ENCODE data around the gene LRRC8E.

Gene LRRC8E

DNA sequence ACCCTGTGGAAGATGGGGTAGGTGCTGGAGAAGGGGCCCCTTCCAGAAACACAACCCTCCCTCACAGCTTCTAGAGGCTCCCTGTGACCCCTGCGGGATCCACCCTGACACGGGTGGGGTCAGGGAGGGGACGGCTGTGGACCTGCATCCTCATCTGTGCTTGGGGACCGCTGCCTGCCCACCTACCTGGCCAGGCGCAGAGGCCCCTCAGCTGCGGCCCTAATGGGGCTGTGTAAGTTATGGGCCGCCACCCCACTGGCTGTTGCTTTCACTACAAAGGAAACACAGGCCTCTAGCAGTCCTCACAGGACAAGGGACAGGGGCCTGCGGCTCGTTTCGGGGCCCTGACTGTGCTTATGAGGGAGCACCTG, 44.6 kb downstream of the LRRC8E start:
- Mint-ChIP-seq H3K36me3 (ENCODE audit: low read depth) (peaks cover 18% of the 10 kb centered on the region), H3K27me3 (ENCODE audit: low read depth) (no peaks in the 10 kb centered on the region), H3K9me3 (no peaks in the 10 kb centered on the region), H3K4me1 (ENCODE audit: low read depth) (peaks cover 2% of the 10 kb centered on the region), H3K27ac (no peak overlapping the region), H3K4me3 (no peak overlapping the region)
- no peak for DNase-seq (ENCODE audit: low spot score)

GRCh38 chr19:7933411-7933810, 45.1 kb downstream of the LRRC8E start:
- H3K27ac Mint-ChIP-seq = no peak overlapping the region
- no peaks in the 10 kb centered on the region for H3K27me3 Mint-ChIP-seq (ENCODE audit: low read depth)
- H3K4me1 Mint-ChIP-seq (ENCODE audit: low read depth) = peaks cover under 1% of the 10 kb centered on the region
- peaks cover 16% of the 10 kb centered on the region for H3K36me3 Mint-ChIP-seq (ENCODE audit: low read depth)
- no peak for DNase-seq (ENCODE audit: low spot score)
- no peaks in the 10 kb centered on the region for H3K9me3 Mint-ChIP-seq
- H3K4me3 Mint-ChIP-seq = no peak overlapping the region

GRCh38 chr19:7933828-7934725, 45.8 kb downstream of the LRRC8E start:
- DNase-seq (ENCODE audit: low spot score) = no peak
- Mint-ChIP-seq H3K4me1 (ENCODE audit: low read depth) (no peaks in the 10 kb centered on the region), H3K9me3 (no peaks in the 10 kb centered on the region), H3K36me3 (ENCODE audit: low read depth) (peaks cover 18% of the 10 kb centered on the region), H3K27ac (no peak overlapping the region), H3K4me3 (no peak overlapping the region), H3K27me3 (ENCODE audit: low read depth) (no peaks in the 10 kb centered on the region)

DNA sequence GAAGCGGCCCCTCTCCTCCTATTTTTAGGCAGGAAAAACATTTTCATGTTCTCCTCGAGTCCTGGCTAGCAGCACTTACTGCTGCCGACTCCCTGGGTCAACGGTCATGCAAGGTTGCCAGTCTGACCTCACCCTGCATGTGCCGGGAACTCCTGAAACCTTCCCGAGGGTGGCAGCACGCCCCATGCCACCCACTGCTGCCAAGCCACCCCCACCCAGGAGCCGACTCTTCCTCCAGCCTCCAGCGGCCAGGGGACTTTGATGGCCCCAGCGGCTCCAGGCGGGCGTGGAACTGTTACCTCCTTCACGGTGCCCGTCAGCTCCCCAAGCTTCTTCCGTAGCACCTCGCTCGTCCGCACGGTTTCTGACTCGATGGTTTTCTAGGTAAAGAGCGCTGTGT, 46.5 kb downstream of the LRRC8E start:
- H3K9me3 Mint-ChIP-seq = no peaks in the 10 kb centered on the region
- DNase-seq (ENCODE audit: low spot score) = no peak
- no peak overlapping the region for H3K27ac Mint-ChIP-seq
- H3K36me3 Mint-ChIP-seq (ENCODE audit: low read depth) = peaks cover 18% of the 10 kb centered on the region
- no peak overlapping the region for H3K4me3 Mint-ChIP-seq
- H3K27me3 Mint-ChIP-seq (ENCODE audit: low read depth) = no peaks in the 10 kb centered on the region
- no peaks in the 10 kb centered on the region for H3K4me1 Mint-ChIP-seq (ENCODE audit: low read depth)

- Mint-ChIP-seq H3K36me3 (ENCODE audit: low read depth) (peaks cover 17% of the 10 kb centered on the region), H3K9me3 (no peaks in the 10 kb centered on the region), H3K4me1 (ENCODE audit: low read depth) (peaks cover 22% of the 10 kb centered on the region), H3K27me3 (ENCODE audit: low read depth) (no peaks in the 10 kb centered on the region), H3K27ac (no peak overlapping the region), H3K4me3 (peak overlapping the region; percentile 40)
- no peak for DNase-seq (ENCODE audit: low spot score)
These were observed 52.5 kb downstream of the LRRC8E start for GRCh38 chr19:7940841-7941240.

DNA sequence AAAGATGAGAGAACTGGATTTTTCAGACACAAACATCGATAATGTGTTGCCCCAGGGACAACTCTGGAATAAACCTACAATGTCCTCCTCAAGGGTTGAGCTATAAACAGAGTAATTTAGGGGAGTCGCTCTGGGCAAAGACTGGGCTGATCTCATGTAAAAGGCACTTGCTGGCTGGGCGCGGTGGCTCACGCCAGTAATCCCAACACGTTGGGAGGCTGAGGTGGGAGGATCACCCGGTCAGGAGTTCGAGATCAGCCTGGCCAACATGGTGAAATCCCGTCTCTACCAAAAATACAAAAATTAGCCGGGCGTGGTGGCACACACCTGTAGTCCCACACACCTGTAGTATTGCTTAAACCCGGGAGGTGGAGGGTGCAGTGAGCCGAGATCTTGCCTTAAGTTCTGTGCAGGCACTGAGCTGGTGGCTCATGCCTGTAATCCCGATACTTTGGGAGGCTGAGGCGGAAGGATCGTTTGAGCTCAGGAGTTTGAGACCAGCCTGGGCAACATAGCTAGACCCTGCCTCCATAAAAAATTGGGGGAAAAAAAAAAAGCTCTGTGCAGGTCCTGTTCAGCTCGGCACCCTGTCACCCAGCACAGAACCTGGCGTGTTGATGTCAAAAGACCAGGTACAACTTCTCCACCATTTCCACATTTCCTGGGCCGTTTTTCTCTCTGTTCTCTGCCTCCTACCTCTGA, 53.7 kb downstream of the LRRC8E start:
- Mint-ChIP-seq H3K36me3 (ENCODE audit: low read depth) (peaks cover 11% of the 10 kb centered on the region), H3K9me3 (no peaks in the 10 kb centered on the region), H3K27ac (peak overlapping the region; percentile 97), H3K4me1 (ENCODE audit: low read depth) (peaks cover 22% of the 10 kb centered on the region), H3K27me3 (ENCODE audit: low read depth) (no peaks in the 10 kb centered on the region), H3K4me3 (peak overlapping the region; percentile 97)
- DNase-seq (ENCODE audit: low spot score) = no peak

- Mint-ChIP-seq H3K4me1 (ENCODE audit: low read depth) (peaks cover 22% of the 10 kb centered on the region), H3K27me3 (ENCODE audit: low read depth) (no peaks in the 10 kb centered on the region), H3K9me3 (no peaks in the 10 kb centered on the region), H3K27ac (peak overlapping the region; percentile 97), H3K36me3 (ENCODE audit: low read depth) (peaks cover 10% of the 10 kb centered on the region), H3K4me3 (peak overlapping the region; percentile 97)
- no peak for DNase-seq (ENCODE audit: low spot score)
These were observed 54.7 kb downstream of the LRRC8E start for GRCh38 chr19:7942981-7943443.

GRCh38 chr19:7943444-7944176, 55.3 kb downstream of the LRRC8E start, which contains the start of gene TIMM44:
Gene TIMM44 (minus strand): TSS chr19:7943666. CDS start chr19:7943651, 15 bp downstream.
- peak within 1 kb of the TSS; percentile 97 for H3K4me3 Mint-ChIP-seq
- H3K4me1 Mint-ChIP-seq (ENCODE audit: low read depth) = peaks cover 22% of the 10 kb centered on the region
- H3K36me3 Mint-ChIP-seq (ENCODE audit: low read depth) = peaks cover 10% of the 10 kb centered on the region
- H3K27me3 Mint-ChIP-seq (ENCODE audit: low read depth) = no peaks in the 10 kb centered on the region
- no peaks in the 10 kb centered on the region for H3K9me3 Mint-ChIP-seq
- peak within 1 kb of the TSS; percentile 97 for H3K27ac Mint-ChIP-seq
- DNase-seq (ENCODE audit: low spot score) = peak; percentile 99

DNA sequence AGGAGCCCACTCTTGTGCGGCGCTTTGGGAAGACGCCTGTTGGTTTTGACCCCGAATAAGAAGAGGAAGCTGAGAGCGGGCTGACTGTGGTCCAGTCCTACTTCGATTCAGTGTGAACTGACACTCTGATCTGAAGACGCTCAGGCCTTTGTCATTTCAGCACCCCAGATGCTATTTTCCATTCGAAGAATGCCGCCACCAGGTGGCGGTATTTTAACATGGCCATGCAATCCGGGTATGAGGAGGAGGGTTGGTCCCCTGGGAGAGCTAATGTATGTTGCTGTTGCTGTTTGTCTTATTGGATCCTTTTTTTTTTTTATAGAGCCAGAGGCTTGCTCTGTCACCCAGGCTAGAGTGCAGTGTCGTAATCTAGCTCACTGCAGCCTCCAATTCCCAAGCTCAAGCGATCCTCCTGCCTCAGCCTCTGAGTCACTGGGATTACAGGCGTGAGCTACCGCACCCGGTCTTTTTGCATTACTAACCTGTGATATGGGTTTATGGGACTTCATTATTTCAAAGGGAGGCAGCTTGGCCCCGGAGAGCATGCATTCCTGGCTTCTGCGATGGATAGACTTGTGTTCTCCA, 56.0 kb downstream of the LRRC8E start:
- Mint-ChIP-seq H3K4me1 (ENCODE audit: low read depth) (peaks cover 22% of the 10 kb centered on the region), H3K36me3 (ENCODE audit: low read depth) (peaks cover 7% of the 10 kb centered on the region), H3K27ac (peak overlapping the region; percentile 97), H3K9me3 (no peaks in the 10 kb centered on the region), H3K4me3 (peak overlapping the region; percentile 97), H3K27me3 (ENCODE audit: low read depth) (no peaks in the 10 kb centered on the region)
- peak; percentile 81 for DNase-seq (ENCODE audit: low spot score)

GRCh38 chr19:7947939-7948338, 59.6 kb downstream of the LRRC8E start:
- no peaks in the 10 kb centered on the region for H3K9me3 Mint-ChIP-seq
- no peak for DNase-seq (ENCODE audit: low spot score)
- H3K36me3 Mint-ChIP-seq (ENCODE audit: low read depth) = no peaks in the 10 kb centered on the region
- H3K4me3 Mint-ChIP-seq = no peak overlapping the region
- H3K27ac Mint-ChIP-seq = no peak overlapping the region
- H3K4me1 Mint-ChIP-seq (ENCODE audit: low read depth) = peaks cover 12% of the 10 kb centered on the region
- H3K27me3 Mint-ChIP-seq (ENCODE audit: low read depth) = no peaks in the 10 kb centered on the region

Data from T-helper 2 cell treated with Interferon-gamma antibody and Interleukin-4, amounts not matched to agents 5 μg/mL and 100 μg/mL, for 36 hours (primary cell).